Astrocyte of the cerebellum (primary cell): ENCODE measurements around the gene PDK2.

Experiments used
- DNase-seq: peaks from one replicate; pipeline ENCODE4 v3.0.0-alpha.2; 2011; ENCODE audit warnings: low read depth
- H3K4me3 ChIP-seq: 2 replicates; pipeline ENCODE4 v1.5.1; 2011; ENCODE audit warnings: mild to moderate bottlenecking, low read depth, low read length, moderate library complexity
- in situ Hi-C: cut with HindIII; loops from 2 replicates; pipeline ENCODE4 v1.10.0; 2017; ENCODE audit warnings: low sequenced_read_pairs
- TF ChIP-seq, protein P1 (sequence below): IDR thresholded peaks from 2 replicates; pipeline ENCODE4 v1.5.1; 2012; ENCODE audit warnings: low read length, low read depth, moderate library complexity, mild to moderate bottlenecking; ENCODE audit errors: missing control alignments

The PDK2 gene

DNA sequence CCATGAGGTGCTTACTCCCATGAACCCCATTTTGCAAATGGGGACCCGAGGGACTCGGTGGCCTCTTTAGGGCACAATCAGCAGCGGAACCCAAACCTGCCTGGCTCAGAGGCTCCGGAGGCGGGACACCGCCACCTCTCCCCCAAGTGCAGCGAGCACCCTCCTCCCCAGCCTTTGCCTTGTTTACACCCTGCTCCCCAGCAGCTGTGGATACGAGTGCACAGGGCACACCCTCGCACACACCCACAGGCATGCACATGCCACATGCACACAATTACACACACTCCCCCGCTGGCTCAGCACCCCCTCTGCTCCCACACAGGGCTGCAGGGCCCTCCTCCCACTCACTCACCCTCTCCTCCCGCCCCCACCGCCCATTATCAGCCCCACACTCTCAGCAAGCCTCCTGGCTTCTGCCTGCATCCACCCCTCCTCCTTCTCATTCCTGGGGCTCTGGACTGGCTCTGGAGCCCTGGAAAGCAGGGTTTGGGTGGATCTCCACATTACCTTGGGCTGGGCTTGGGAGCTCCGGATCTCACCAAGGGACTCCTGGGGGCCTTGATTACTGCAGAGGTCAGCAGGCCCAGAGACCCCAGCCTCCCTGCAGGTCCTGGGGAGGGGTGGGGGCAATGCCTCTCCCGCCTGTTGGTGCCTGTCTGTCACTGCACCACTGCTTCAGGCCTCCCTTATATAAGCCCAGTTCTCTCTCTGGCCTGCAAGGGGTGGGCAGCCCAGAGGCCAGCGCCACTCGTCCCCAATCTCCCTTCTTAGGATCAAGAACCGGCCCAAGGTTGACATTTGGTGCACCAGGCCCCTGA lies 6.4 kb downstream of the PDK2 start:
- in situ Hi-C loops: no loop called here
- no peak overlapping the region for H3K4me3 ChIP-seq
- TF ChIP-seq, protein P1, sequence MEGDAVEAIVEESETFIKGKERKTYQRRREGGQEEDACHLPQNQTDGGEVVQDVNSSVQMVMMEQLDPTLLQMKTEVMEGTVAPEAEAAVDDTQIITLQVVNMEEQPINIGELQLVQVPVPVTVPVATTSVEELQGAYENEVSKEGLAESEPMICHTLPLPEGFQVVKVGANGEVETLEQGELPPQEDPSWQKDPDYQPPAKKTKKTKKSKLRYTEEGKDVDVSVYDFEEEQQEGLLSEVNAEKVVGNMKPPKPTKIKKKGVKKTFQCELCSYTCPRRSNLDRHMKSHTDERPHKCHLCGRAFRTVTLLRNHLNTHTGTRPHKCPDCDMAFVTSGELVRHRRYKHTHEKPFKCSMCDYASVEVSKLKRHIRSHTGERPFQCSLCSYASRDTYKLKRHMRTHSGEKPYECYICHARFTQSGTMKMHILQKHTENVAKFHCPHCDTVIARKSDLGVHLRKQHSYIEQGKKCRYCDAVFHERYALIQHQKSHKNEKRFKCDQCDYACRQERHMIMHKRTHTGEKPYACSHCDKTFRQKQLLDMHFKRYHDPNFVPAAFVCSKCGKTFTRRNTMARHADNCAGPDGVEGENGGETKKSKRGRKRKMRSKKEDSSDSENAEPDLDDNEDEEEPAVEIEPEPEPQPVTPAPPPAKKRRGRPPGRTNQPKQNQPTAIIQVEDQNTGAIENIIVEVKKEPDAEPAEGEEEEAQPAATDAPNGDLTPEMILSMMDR: no peak
- no peak for DNase-seq

DNA sequence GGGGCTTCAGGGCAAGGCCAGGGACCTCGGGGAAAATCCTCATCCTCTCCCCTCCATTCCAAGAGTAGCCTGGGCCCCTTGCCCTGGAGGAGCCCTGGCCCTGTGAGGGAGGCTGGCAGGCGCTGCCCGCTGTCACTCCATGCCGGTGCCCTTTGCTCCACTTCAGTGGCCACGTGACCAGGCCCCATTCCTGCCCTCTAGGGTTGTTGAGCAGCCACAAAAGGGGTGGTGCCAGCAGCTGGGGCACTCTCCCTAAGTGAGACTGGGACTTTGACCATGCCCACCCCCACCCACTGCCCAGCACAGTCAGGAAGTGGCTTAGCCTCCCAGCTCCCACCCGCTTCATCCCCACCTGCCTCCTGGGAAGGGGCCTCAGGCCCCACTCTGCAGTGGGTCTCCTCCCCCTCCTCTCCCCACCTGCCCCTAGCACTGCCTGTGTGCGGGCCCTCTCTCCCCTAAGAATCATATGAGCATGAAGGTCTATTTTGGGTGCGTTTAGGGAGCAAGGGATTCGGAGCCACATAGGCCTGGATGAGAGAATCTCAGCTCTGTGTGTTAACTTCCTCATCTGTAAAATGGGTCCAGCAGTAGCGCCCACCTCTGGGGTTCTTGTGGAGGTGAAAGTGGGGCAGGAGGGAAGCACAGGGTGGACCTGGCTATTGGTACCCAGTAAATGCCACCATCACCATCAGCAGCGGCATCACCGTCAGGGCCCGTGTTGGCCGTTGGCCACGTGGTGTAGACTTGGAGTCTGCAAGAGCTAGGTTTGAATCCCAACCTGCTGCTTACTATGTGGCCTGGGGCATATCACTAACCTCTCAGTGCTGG lies 7.2 kb downstream of the PDK2 start:
- in situ Hi-C loops: no loop called here
- DNase-seq: no peak
- TF ChIP-seq, protein P1: no peak
- no peak overlapping the region for H3K4me3 ChIP-seq

DNA sequence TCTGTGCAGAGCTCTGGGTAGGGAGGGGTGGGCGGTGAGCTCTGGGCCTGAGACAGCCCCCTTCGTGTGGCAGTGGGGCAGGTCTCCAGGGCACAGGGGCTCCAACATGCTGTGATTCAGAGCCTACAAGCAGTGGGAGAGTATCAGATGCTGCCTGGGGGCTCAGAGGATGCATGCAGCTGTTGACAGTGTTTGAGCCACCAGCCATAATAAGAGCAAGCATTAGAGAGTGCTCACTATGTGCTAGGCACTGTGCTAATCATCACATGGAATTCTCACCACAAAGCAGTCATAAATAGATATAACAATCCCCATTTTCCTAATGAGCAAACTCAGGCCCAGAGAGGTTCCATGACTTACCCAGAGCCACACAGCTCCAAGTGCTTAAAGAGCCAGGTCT lies 8.1 kb downstream of the PDK2 start:
- in situ Hi-C loops: no loop called here
- TF ChIP-seq, protein P1: no peak
- no peak overlapping the region for H3K4me3 ChIP-seq
- no peak for DNase-seq

DNA sequence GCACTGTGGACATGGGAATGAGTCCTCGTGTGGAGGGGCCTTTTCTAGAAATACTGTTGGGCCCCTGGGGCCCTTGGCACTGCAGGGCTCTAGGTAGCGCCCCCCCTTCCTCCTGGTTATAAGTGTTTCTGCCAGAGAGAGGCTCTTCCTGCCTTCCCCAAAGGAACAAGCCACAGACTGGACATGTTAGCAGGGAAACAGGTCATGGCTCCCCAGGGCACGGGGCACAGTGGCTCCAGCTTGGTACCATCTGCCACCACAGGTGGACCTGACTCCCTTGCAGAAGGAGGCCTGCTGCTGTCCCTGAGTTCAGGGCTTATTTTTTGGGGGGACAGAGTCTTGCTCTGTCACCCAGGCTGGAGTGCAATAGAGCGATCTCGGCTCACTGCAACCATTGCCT lies 8.8 kb downstream of the PDK2 start:
- in situ Hi-C loops: no loop called here
- H3K4me3 ChIP-seq: no peak overlapping the region
- TF ChIP-seq, protein P1: no peak
- DNase-seq: no peak

GRCh38 chr17:50105811-50106210 lies 10.7 kb downstream of the PDK2 start:
- TF ChIP-seq, protein P1: no peak
- no peak for DNase-seq
- H3K4me3 ChIP-seq: no peak overlapping the region
- in situ Hi-C loops: no loop called here

GRCh38 chr17:50106393-50107131 lies 11.4 kb downstream of the PDK2 start:
- no peak overlapping the region for H3K4me3 ChIP-seq
- TF ChIP-seq, protein P1: no peak
- DNase-seq: no peak
- in situ Hi-C loops: no loop called here
